Measurements from ENCODE around the gene CEBPA.
A peak's percentile ranks its signal among the peaks of the same experiment; 100 is the strongest.
"Not testable (repeated sequence)": the region's sequence is repeated elsewhere in the genome, so short reads cannot be mapped to it uniquely, and the experiment has no call there.

Gene CEBPA

GRCh38 chr19:33329736-33330135, 27.4 kb upstream of the CEBPA start:
- no peak for FAIRE-seq
- no peak for TF ChIP-seq TAF1 (IDR thresholded peaks at IDR 0.05; ENCODE audit: low read depth, low read length)
- TF ChIP-seq POU2F2 (IDR thresholded peaks at IDR 0.05; ENCODE audit: low read depth, low read length) = no peak
- no peak for TF ChIP-seq POLR2AphosphoS5 (IDR thresholded peaks at IDR 0.05; ENCODE audit: low read depth, low read length)
- no peak for TF ChIP-seq POLR2A (IDR thresholded peaks at IDR 0.05; ENCODE audit: low read depth, low read length)
- no peak for TF ChIP-seq PAX5 (IDR thresholded peaks at IDR 0.05; ENCODE audit: insufficient read depth, low read length, severe bottlenecking)
- TF ChIP-seq SPI1 (IDR thresholded peaks at IDR 0.05; ENCODE audit: low read depth, low read length) = no peak
- DNase-seq (ENCODE audit: insufficient read length, low spot score) = no peak

DNA sequence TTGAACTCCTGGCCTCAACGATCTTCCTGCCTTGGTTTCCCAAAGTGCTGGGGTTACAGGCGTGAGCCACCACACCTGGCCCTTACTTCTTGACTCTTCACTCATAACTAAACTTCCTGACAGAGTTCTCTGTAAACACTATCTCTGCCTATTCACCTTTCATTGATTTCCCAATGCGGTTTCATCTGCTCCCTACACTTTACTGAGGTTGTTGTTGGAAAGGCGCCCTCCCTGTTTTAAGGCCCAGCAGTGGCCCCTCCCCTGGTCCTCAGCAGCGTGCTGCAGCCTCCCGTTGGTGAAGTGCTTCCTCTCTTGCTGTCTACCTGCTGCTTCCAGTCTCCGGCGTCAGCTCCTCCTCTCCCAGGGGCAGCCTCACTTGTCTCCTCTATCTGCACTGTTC, 26.7 kb upstream of the CEBPA start:
- no peak for FAIRE-seq
- TF ChIP-seq POLR2AphosphoS5 (IDR thresholded peaks at IDR 0.05; ENCODE audit: low read depth, low read length) = no peak
- TF ChIP-seq TAF1 (IDR thresholded peaks at IDR 0.05; ENCODE audit: low read depth, low read length) = no peak
- TF ChIP-seq PAX5 (IDR thresholded peaks at IDR 0.05; ENCODE audit: insufficient read depth, low read length, severe bottlenecking) = no peak
- TF ChIP-seq SPI1 (IDR thresholded peaks at IDR 0.05; ENCODE audit: low read depth, low read length) = no peak
- no peak for TF ChIP-seq POU2F2 (IDR thresholded peaks at IDR 0.05; ENCODE audit: low read depth, low read length)
- no peak for TF ChIP-seq POLR2A (IDR thresholded peaks at IDR 0.05; ENCODE audit: low read depth, low read length)
- DNase-seq (ENCODE audit: insufficient read length, low spot score) = no peak

GRCh38 chr19:33325920-33326319, 23.6 kb upstream of the CEBPA start:
- TF ChIP-seq PAX5 (IDR thresholded peaks at IDR 0.05; ENCODE audit: insufficient read depth, low read length, severe bottlenecking) (no peak), TAF1 (IDR thresholded peaks at IDR 0.05; ENCODE audit: low read depth, low read length) (no peak), POLR2AphosphoS5 (IDR thresholded peaks at IDR 0.05; ENCODE audit: low read depth, low read length) (no peak), SPI1 (IDR thresholded peaks at IDR 0.05; ENCODE audit: low read depth, low read length) (no peak), POU2F2 (IDR thresholded peaks at IDR 0.05; ENCODE audit: low read depth, low read length) (no peak), POLR2A (IDR thresholded peaks at IDR 0.05; ENCODE audit: low read depth, low read length) (no peak)
- DNase-seq (ENCODE audit: insufficient read length, low spot score) (no peak), FAIRE-seq (no peak)

DNA sequence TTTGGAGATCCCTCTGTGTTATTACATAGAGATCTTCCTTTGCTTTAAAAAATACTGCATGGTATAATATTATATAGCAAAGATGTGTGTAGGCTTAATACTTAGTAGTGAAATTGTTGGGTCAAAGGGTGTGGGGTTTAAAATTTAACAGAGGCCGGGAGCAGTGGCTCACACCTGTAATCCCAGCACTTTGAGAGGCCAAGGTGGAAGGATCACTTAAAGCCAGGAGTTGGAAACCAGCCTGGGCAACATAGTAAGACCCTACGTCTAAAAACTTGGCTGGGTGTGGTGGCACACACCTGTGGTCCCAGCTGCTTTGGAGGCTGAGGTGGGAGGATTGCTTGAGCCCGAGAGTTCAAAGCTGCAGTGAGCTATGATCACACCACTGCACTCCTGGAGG, 22.3 kb upstream of the CEBPA start:
- TF ChIP-seq PAX5 (IDR thresholded peaks at IDR 0.05; ENCODE audit: insufficient read depth, low read length, severe bottlenecking) (no peak), SPI1 (IDR thresholded peaks at IDR 0.05; ENCODE audit: low read depth, low read length) (no peak), POU2F2 (IDR thresholded peaks at IDR 0.05; ENCODE audit: low read depth, low read length) (no peak), POLR2AphosphoS5 (IDR thresholded peaks at IDR 0.05; ENCODE audit: low read depth, low read length) (no peak), POLR2A (IDR thresholded peaks at IDR 0.05; ENCODE audit: low read depth, low read length) (no peak), TAF1 (IDR thresholded peaks at IDR 0.05; ENCODE audit: low read depth, low read length) (no peak)
- no peak for FAIRE-seq
- DNase-seq (ENCODE audit: insufficient read length, low spot score) = no peak

DNA sequence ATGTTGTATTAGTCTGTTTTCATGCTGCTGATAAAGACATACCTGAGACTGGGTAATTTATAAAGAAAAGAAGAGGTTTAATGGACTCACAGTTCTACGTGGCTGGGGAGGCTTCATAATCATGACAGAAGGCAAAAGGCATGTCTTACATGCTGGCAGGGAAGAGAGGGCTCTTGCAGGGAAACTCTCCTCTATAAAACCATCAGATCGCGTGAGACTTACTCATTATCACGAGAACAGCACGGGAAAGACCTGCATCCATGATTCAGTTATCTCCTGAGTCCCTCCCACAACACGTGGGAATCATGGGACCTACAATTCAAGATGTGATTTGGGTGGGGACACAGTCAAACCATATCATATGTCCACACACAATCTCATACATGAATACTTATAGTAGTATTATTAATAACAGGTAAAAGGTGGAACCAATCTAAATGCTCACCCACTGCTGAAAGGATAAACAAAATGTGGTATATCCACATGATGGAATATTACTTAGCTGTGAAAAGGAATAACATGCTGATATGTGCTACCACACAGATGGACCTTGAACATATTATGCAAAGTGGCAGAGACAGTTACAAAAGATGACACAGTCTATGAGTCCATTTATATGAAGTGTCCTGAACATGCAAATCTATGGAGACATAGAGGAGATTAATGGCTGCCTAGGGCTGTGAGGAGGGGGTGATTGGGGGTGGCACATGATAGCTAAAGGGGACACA, 20.9 kb upstream of the CEBPA start:
- DNase-seq (ENCODE audit: insufficient read length, low spot score) (no peak), FAIRE-seq (peak; percentile 23)
- no peak for TF ChIP-seq POLR2A (IDR thresholded peaks at IDR 0.05; ENCODE audit: low read depth, low read length)
- TF ChIP-seq PAX5 (IDR thresholded peaks at IDR 0.05; ENCODE audit: insufficient read depth, low read length, severe bottlenecking) = no peak
- no peak for TF ChIP-seq POLR2AphosphoS5 (IDR thresholded peaks at IDR 0.05; ENCODE audit: low read depth, low read length)
- TF ChIP-seq POU2F2 (IDR thresholded peaks at IDR 0.05; ENCODE audit: low read depth, low read length) = no peak
- TF ChIP-seq SPI1 (IDR thresholded peaks at IDR 0.05; ENCODE audit: low read depth, low read length) = no peak
- TF ChIP-seq TAF1 (IDR thresholded peaks at IDR 0.05; ENCODE audit: low read depth, low read length) = no peak

DNA sequence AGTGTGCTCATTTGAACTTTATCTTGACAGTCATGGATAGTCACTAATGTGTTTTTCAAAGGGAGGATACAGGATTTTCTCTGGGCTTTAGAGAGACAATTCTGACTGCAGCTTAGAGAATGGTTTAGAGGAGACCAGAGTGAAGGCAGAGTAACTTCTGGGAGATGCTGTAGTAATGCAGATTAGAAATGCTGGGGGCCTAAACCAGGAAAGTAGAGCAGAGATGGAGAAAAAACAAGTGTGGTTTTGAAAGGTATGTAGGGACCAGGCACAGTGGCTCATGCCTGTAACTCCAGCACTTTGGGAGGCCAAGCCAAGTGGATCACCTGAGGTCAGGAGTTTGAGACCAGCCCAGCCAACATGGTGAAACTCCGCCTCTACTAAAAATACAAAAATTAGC, 18.3 kb upstream of the CEBPA start:
- no peak for TF ChIP-seq PAX5 (IDR thresholded peaks at IDR 0.05; ENCODE audit: insufficient read depth, low read length, severe bottlenecking)
- TF ChIP-seq POLR2A (IDR thresholded peaks at IDR 0.05; ENCODE audit: low read depth, low read length) = no peak
- TF ChIP-seq SPI1 (IDR thresholded peaks at IDR 0.05; ENCODE audit: low read depth, low read length) = no peak
- TF ChIP-seq TAF1 (IDR thresholded peaks at IDR 0.05; ENCODE audit: low read depth, low read length) = no peak
- FAIRE-seq = no peak
- no peak for DNase-seq (ENCODE audit: insufficient read length, low spot score)

GRCh38 chr19:33317991-33318390, 15.7 kb upstream of the CEBPA start:
- FAIRE-seq = not testable (repeated sequence)

GRCh38 chr19:33317517-33317916, 15.2 kb upstream of the CEBPA start:
- TF ChIP-seq POLR2AphosphoS5 (IDR thresholded peaks at IDR 0.05; ENCODE audit: low read depth, low read length) = no peak
- no peak for TF ChIP-seq SPI1 (IDR thresholded peaks at IDR 0.05; ENCODE audit: low read depth, low read length)
- no peak for TF ChIP-seq POU2F2 (IDR thresholded peaks at IDR 0.05; ENCODE audit: low read depth, low read length)
- TF ChIP-seq POLR2A (IDR thresholded peaks at IDR 0.05; ENCODE audit: low read depth, low read length) = no peak
- TF ChIP-seq TAF1 (IDR thresholded peaks at IDR 0.05; ENCODE audit: low read depth, low read length) = no peak
- TF ChIP-seq PAX5 (IDR thresholded peaks at IDR 0.05; ENCODE audit: insufficient read depth, low read length, severe bottlenecking) = no peak
- FAIRE-seq (no peak), DNase-seq (ENCODE audit: insufficient read length, low spot score) (no peak)

More at GRCh38 chr19:33317991-33318390, 15.7 kb upstream of the CEBPA start:
- DNase-seq (ENCODE audit: insufficient read length, low spot score) = not testable (repeated sequence)

DNA sequence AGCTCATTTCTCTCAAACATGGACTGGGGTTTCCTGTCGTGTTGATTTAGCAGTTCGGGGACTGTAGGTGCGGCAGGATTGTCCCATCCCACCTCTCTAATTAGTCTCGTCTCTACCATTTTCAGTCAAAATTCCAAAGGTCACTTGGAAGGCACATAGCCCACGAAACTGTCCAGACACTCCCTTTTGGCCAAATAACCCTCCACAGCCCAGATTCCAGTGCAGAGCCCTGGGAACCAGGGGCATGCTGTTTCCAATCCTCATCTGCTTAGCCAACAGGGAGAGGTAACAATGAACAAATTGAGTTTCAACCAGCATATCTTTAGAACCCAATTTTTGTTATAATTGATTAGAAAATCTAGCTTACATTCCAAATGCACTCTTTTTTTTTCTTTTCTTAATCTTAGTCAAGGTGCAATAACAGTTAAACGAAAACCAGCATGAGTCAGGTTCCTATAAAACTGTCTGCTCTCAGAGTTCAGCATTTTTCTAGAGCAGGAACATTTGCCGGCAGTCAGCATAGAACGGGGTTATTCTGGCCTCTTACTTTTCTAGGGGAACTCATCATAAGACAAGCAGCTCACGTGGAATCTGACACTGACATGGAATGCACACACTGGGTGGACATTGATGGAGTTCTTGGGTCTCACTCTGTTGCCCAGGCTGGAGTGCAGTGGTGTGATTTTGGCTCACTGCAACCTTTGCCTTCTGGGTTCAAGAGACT, 14.4 kb upstream of the CEBPA start:
- TF ChIP-seq PAX5 (IDR thresholded peaks at IDR 0.05; ENCODE audit: insufficient read depth, low read length, severe bottlenecking) (no peak), SPI1 (IDR thresholded peaks at IDR 0.05; ENCODE audit: low read depth, low read length) (no peak), POLR2A (IDR thresholded peaks at IDR 0.05; ENCODE audit: low read depth, low read length) (no peak), TAF1 (IDR thresholded peaks at IDR 0.05; ENCODE audit: low read depth, low read length) (no peak), POU2F2 (IDR thresholded peaks at IDR 0.05; ENCODE audit: low read depth, low read length) (no peak)
- DNase-seq (ENCODE audit: insufficient read length, low spot score) = no peak
- FAIRE-seq = no peak

GRCh38 chr19:33312808-33313207, 10.5 kb upstream of the CEBPA start:
- not testable (repeated sequence) for FAIRE-seq; DNase-seq (ENCODE audit: insufficient read length, low spot score)
